Gastrocnemius medialis (tissue), 4 donors: ENCODE measurements around the gene NYAP1.

Experiments used
- POLR2A ChIP-seq, 2 donors: fragments of 450-650 bp; IDR thresholded peaks; one replicate each; pipeline ENCODE4 v1.6.1; 2017; ENCODE audit warnings: antibody characterized with exemption in 2 of 2, mild to moderate bottlenecking in 2 of 2, moderate library complexity in 2 of 2
- TF ChIP-seq, protein P1 (sequence below), 5 experiments: fragments of 450-650 bp in 3 of 5; fragments of 200-600 bp in 2 of 5; sonication (generic) in 2 of 5; IDR thresholded peaks in 4 of 5; conservative IDR thresholded peaks in 1 of 5; 1 replicate in 4 of 5; 2 replicates in 1 of 5; pipeline ENCODE4 v1.5.1; 2016 to 2019; ENCODE audit warnings: antibody characterized with exemption in 5 of 5, mild to moderate bottlenecking in 3 of 5, moderate library complexity in 3 of 5

DNA sequence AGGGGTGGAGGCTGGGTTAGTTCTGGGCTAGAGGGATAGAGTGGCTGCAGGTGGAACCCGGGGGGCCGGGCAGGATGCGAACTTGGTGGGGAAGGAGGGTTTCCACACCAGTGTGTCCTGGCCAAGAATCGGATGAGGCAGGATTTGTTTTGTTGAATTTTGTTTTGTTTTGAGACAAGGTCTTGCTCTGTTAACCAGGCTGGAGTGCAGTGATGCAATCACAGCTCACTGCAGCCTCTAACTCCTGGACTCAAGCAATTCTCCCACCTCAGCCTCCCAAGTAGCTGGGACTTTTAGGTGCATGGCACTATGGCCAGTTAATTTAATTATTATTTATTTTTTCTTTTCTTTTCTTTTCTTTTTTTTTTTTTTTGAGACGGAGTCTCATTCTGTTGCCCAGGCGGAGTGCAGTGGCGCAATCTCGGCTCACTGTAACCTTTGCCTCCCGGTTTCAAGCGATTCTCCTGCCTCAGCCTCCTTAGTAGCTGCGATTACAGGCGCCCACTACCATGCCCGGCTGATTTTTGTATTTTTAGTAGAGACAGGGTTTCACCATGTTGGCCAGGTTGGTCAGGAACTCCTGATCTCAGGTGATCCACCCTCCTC is 34.4 kb upstream of the NYAP1 start:
- TF ChIP-seq, protein P1, sequence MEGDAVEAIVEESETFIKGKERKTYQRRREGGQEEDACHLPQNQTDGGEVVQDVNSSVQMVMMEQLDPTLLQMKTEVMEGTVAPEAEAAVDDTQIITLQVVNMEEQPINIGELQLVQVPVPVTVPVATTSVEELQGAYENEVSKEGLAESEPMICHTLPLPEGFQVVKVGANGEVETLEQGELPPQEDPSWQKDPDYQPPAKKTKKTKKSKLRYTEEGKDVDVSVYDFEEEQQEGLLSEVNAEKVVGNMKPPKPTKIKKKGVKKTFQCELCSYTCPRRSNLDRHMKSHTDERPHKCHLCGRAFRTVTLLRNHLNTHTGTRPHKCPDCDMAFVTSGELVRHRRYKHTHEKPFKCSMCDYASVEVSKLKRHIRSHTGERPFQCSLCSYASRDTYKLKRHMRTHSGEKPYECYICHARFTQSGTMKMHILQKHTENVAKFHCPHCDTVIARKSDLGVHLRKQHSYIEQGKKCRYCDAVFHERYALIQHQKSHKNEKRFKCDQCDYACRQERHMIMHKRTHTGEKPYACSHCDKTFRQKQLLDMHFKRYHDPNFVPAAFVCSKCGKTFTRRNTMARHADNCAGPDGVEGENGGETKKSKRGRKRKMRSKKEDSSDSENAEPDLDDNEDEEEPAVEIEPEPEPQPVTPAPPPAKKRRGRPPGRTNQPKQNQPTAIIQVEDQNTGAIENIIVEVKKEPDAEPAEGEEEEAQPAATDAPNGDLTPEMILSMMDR (IDR thresholded peaks at IDR 0.05 in 4 of 5, conservative IDR thresholded peaks at IDR 0.05 in 1 of 5) = no peak
- no peak for TF ChIP-seq POLR2A (IDR thresholded peaks at IDR 0.05)
